OCI-LY1 (cell line): ENCODE results near the gene DMRTB1.

Source experiments
- CTCF ChIP-seq: fragments of 200-600 bp; sonication (generic), shearing (Covaris generic); IDR thresholded peaks from 2 replicates; pipeline ENCODE4 v1.5.1; 2017; ENCODE audit warnings: mild to moderate bottlenecking, antibody characterized with exemption, low read length, moderate library complexity, mixed read lengths
- EZH2 ChIP-seq: fragments of 200-600 bp; sonication (generic), shearing (Covaris generic); IDR thresholded peaks from 2 replicates; pipeline ENCODE4 v1.8.0; 2017; ENCODE audit warnings: borderline replicate concordance, mixed run types, mild to moderate bottlenecking, antibody characterized with exemption, low read length, moderate library complexity, mixed read lengths

GRCh38 chr1:53414632-53415031, 44.6 kb upstream of the DMRTB1 start:
- TF ChIP-seq CTCF (no peak), EZH2 (no peak)
